OCI-LY1 (cell line): ENCODE data around the gene RHCE.

Experiments used
- H2AFZ ChIP-seq: fragments of 200-600 bp; sonication (generic), shearing (Covaris generic); 2 replicates; pipeline ENCODE4 v1.6.0; 2014; ENCODE audit warnings: antibody characterized with exemption, mild to moderate bottlenecking, low read length
- H3F3A ChIP-seq: fragments of 200-600 bp; sonication (generic), shearing (Covaris generic); 2 replicates; pipeline ENCODE4 v1.6.0; 2014; ENCODE audit warnings: mild to moderate bottlenecking, antibody characterized with exemption, low read length, moderate library complexity; ENCODE audit not compliant: insufficient read depth
- H3K27ac ChIP-seq: fragments of 200-600 bp; sonication (generic); 2 replicates; pipeline ENCODE4 v1.5.1; 2014; ENCODE audit warnings: low read length, mixed run types, mild to moderate bottlenecking, low read depth; ENCODE audit not compliant: poor library complexity, severe bottlenecking
- H3K27me3 ChIP-seq: fragments of 200-600 bp; sonication (generic); 2 replicates; pipeline ENCODE4 v1.6.0; 2014; ENCODE audit warnings: antibody characterized with exemption, mild to moderate bottlenecking, low read length, moderate library complexity; ENCODE audit not compliant: insufficient read depth
- H3K36me3 ChIP-seq: fragments of 200-600 bp; sonication (generic); 2 replicates; pipeline ENCODE4 v1.6.1; 2014; ENCODE audit warnings: mild to moderate bottlenecking, antibody characterized with exemption, low read length, moderate library complexity, mixed read lengths; ENCODE audit not compliant: insufficient read depth
- H3K4me1 ChIP-seq: fragments of 200-600 bp; sonication (generic); 2 replicates; pipeline ENCODE4 v1.5.1; 2014; ENCODE audit warnings: mild to moderate bottlenecking, low read length, moderate library complexity; ENCODE audit not compliant: insufficient read depth, severe bottlenecking
- H3K4me2 ChIP-seq: fragments of 200-600 bp; sonication (generic), shearing (Covaris generic); 2 replicates; pipeline ENCODE4 v1.6.1; 2014; ENCODE audit warnings: low read length
- H3K4me3 ChIP-seq: fragments of 200-600 bp; sonication (generic); 2 replicates; pipeline ENCODE4 v1.5.1; 2014; ENCODE audit warnings: low read length, low read depth, mild to moderate bottlenecking, mixed read lengths; ENCODE audit not compliant: poor library complexity, severe bottlenecking
- H3K79me2 ChIP-seq: fragments of 200-600 bp; shearing (Covaris generic); 2 replicates; pipeline ENCODE4 v1.6.1; 2016; ENCODE audit warnings: mixed run types, low read length, mixed read lengths; ENCODE audit not compliant: insufficient read depth
- H3K9ac ChIP-seq: fragments of 200-600 bp; sonication (generic), shearing (Covaris generic); 2 replicates; pipeline ENCODE4 v1.6.1; 2014; ENCODE audit warnings: mild to moderate bottlenecking, low read length, mixed read lengths
- H3K9me2 ChIP-seq: fragments of 200-600 bp; sonication (generic), shearing (Covaris generic); 2 replicates; pipeline ENCODE4 v1.6.1; 2014; ENCODE audit warnings: low read depth, mild to moderate bottlenecking, low read length, mixed read lengths
- H3K9me3 ChIP-seq: fragments of 200-600 bp; shearing (Covaris generic); 2 replicates; pipeline ENCODE4 v1.6.1; 2014; ENCODE audit warnings: low read length, mixed read lengths
- H4K20me1 ChIP-seq: fragments of 200-600 bp; sonication (generic), shearing (Covaris generic); 2 replicates; pipeline ENCODE4 v1.6.0; 2016; ENCODE audit warnings: mild to moderate bottlenecking, low read length; ENCODE audit not compliant: insufficient read depth
- CTCF ChIP-seq: fragments of 200-600 bp; sonication (generic), shearing (Covaris generic); IDR thresholded peaks from 2 replicates; pipeline ENCODE4 v1.5.1; 2017; ENCODE audit warnings: mild to moderate bottlenecking, antibody characterized with exemption, low read length, moderate library complexity, mixed read lengths
- EZH2 ChIP-seq: fragments of 200-600 bp; sonication (generic), shearing (Covaris generic); IDR thresholded peaks from 2 replicates; pipeline ENCODE4 v1.8.0; 2017; ENCODE audit warnings: borderline replicate concordance, mixed run types, mild to moderate bottlenecking, antibody characterized with exemption, low read length, moderate library complexity, mixed read lengths

The RHCE gene

GRCh38 chr1:25467616-25468015 lies 47.0 kb upstream of the RHCE start:
- TF ChIP-seq EZH2 (no peak), CTCF (no peak)

GRCh38 chr1:25467193-25467592 lies 46.6 kb upstream of the RHCE start:
- Histone ChIP-seq H4K20me1 (no peaks in the 10 kb centered on the region), H3F3A (no peaks in the 10 kb centered on the region), H3K27me3 (no peaks in the 10 kb centered on the region), H3K9me3 (no peaks in the 10 kb centered on the region), H3K4me1 (peaks cover 20% of the 10 kb centered on the region), H3K27ac (no peak overlapping the region), H2AFZ (no peak overlapping the region), H3K4me3 (no peak overlapping the region), H3K36me3 (peaks cover 7% of the 10 kb centered on the region; the same call in 1 of the 2 replicates), H3K9me2 (no peaks in the 10 kb centered on the region), H3K79me2 (0 out of 2 replicates have a peak, but pooled peaks cover 6% of the 10 kb centered on the region), H3K4me2 (no peak overlapping the region), H3K9ac (no peak overlapping the region)
- TF ChIP-seq EZH2 (no peak), CTCF (no peak)

More at GRCh38 chr1:25467616-25468015, 47.0 kb upstream of the RHCE start:
- H3K9me2 ChIP-seq = no peaks in the 10 kb centered on the region
- no peaks in the 10 kb centered on the region for H3K27me3 ChIP-seq
- H3K4me1 ChIP-seq = peaks cover 24% of the 10 kb centered on the region
- H4K20me1 ChIP-seq = no peaks in the 10 kb centered on the region
- H3K9me3 ChIP-seq = no peaks in the 10 kb centered on the region
- H3K4me2 ChIP-seq = no peak overlapping the region
- no peaks in the 10 kb centered on the region for H3F3A ChIP-seq
- H3K36me3 ChIP-seq = peaks cover 5% of the 10 kb centered on the region; the same call in 1 of the 2 replicates
- H3K79me2 ChIP-seq = 0 out of 2 replicates have a peak, but pooled peaks cover 6% of the 10 kb centered on the region
- H3K9ac ChIP-seq = no peak overlapping the region
- no peak overlapping the region for H3K4me3 ChIP-seq
- H2AFZ ChIP-seq = no peak overlapping the region
- H3K27ac ChIP-seq = no peak overlapping the region

GRCh38 chr1:25462732-25463131 lies 42.1 kb upstream of the RHCE start:
- no peaks in the 10 kb centered on the region for H3F3A ChIP-seq
- no peak overlapping the region for H3K4me2 ChIP-seq
- 0 out of 2 replicates have a peak, but pooled peaks cover 2% of the 10 kb centered on the region for H3K79me2 ChIP-seq
- H3K9me3 ChIP-seq = no peaks in the 10 kb centered on the region
- no peak for TF ChIP-seq EZH2
- no peak for TF ChIP-seq CTCF
- H3K27ac ChIP-seq = no peak overlapping the region
- H3K9ac ChIP-seq = no peak overlapping the region
- H3K9me2 ChIP-seq = no peaks in the 10 kb centered on the region
- peaks cover 6% of the 10 kb centered on the region for H3K4me1 ChIP-seq
- no peaks in the 10 kb centered on the region for H4K20me1 ChIP-seq
- H3K4me3 ChIP-seq = no peak overlapping the region
- no peak overlapping the region for H2AFZ ChIP-seq
- H3K36me3 ChIP-seq = peaks cover 44% of the 10 kb centered on the region
- H3K27me3 ChIP-seq = no peaks in the 10 kb centered on the region
